Measurements from ENCODE around the gene ATE1. TPM values are rescaled to one million over a fixed set of nuclear protein-coding genes. Genes with fewer than 3 reads are reported as not detected.
"Not testable (repeated sequence)": the region's sequence is repeated elsewhere in the genome, so short reads cannot be mapped to it uniquely, and the experiment has no call there.

ATE1 gene
- total and polyA plus RNA-seq, 2 of the 4 experiments (the other 2 are of a cell fraction), result 6.4 to 27.8 TPM

GRCh38 chr10:121935702-121936101 lies 7.9 kb upstream of the ATE1 start:
- Histone ChIP-seq H2BK120ac (ENCODE audit: low read depth, low read length) (no peak overlapping the region), H3K36me3 (ENCODE audit: control insufficient read depth, insufficient read depth, low read length) (no peaks in the 10 kb centered on the region), H3K56ac (ENCODE audit: extremely low read depth, insufficient read depth, low read length) (no peak overlapping the region), H2AFZ (replicated peaks; ENCODE audit: low read length, poor library complexity) (no peak overlapping the region), H3K14ac (replicated peaks; ENCODE audit: low read depth, low read length) (no peak overlapping the region), H4K91ac (ENCODE audit: insufficient read depth, low read depth, low read length) (no peak overlapping the region), H3K4me1 (ENCODE audit: control insufficient read depth, insufficient read depth, low read length) (no peaks in the 10 kb centered on the region), H3K23ac (ENCODE audit: low read depth, low read length) (no peak overlapping the region), H3K79me1 (ENCODE audit: low read depth in 1 of 2, low read length in 2 of 2) (0 out of 4 replicates have a peak, but pooled peaks cover 0 to 6% of the 10 kb centered on the region in 2 experiments), H2AK5ac (ENCODE audit: low read depth, low read length) (no peak overlapping the region), H3K9ac (ENCODE audit: low read depth, low read length) (no peak overlapping the region), H3K9me3 (ENCODE audit: control insufficient read depth, insufficient read depth, low read length) (no peaks in the 10 kb centered on the region), H3K4me3 (ENCODE audit: insufficient read depth, low read depth, low read length) (no peak overlapping the region), H2BK5ac (ENCODE audit: low read depth, low read length, poor library complexity, severe bottlenecking) (no peak overlapping the region), H4K5ac (ENCODE audit: low read depth, low read length) (no peak overlapping the region), H2AK9ac (replicated peaks; ENCODE audit: low read depth, low read length, poor library complexity) (no peak overlapping the region), H4K8ac (ENCODE audit: low read depth in 2 of 2, low read length in 2 of 2) (no peak overlapping the region), H3K4me2 (ENCODE audit: low read depth, low read length) (no peak overlapping the region), H2BK20ac (ENCODE audit: low read depth, low read length) (no peak overlapping the region), H3K9me1 (ENCODE audit: insufficient read depth, low read length) (no peaks in the 10 kb centered on the region), H3K4ac (ENCODE audit: low read depth, low read length) (no peak overlapping the region), H3K18ac (ENCODE audit: low read depth, low read length) (no peak overlapping the region), H2BK15ac (ENCODE audit: low read depth, low read length) (no peak overlapping the region), H3K27me3 (ENCODE audit: control insufficient read depth, insufficient read depth, low read length) (no peaks in the 10 kb centered on the region), H3K27ac (ENCODE audit: insufficient read depth, low read length) (no peak overlapping the region), H4K20me1 (ENCODE audit: insufficient read depth, low read length) (no peaks in the 10 kb centered on the region)
- BruUV-seq (replicated peaks), result no TSS peak
- 80% methylated on average over 4 of the region's 7 CpGs; no CpG with 5 or more reads in 1 of the 2 experiments for WGBS, 2 experiments (ENCODE audit: extremely low coverage in 2 of 2, insufficient read length in 1 of 2)
- ChIA-PET CTCF (interaction anchor here (0.6 to 0.7 kb wide), 2 partner anchors 116 to 127 kb away, joined by 3 read pairs; no protein-coding TSS in a partner anchor), POLR2A (ENCODE audit: unreplicated experiment) (no interaction called here)
- dilution Hi-C loops (cut with HindIII; ENCODE audit: low sequenced_read_pairs, unreplicated experiment), result no loop called here
- in situ Hi-C loops (cut with MboI; ENCODE audit: low sequenced_read_pairs), result no loop called here
- ATAC-seq (ENCODE audit: low read depth) (no peak), DNase-seq (no peak)
- intact Hi-C loops (cut with micrococcal nuclease), result no loop called here
- no peak for TF ChIP-seq MXI1 (IDR thresholded peaks at IDR 0.05; ENCODE audit: borderline replicate concordance, low read depth, low read length)
- no peak for TF ChIP-seq POLR2A (IDR thresholded peaks at IDR 0.05; ENCODE audit: low read depth, low read length)
- no peak for TF ChIP-seq ELK1 (IDR thresholded peaks at IDR 0.05; ENCODE audit: borderline replicate concordance, low read depth, low read length)
- TF ChIP-seq RAD21 (IDR thresholded peaks at IDR 0.05; ENCODE audit: low read length), result no peak

- H3K36me3 ChIP-seq (ENCODE audit: control insufficient read depth, insufficient read depth, low read length); H3K4me2 ChIP-seq (ENCODE audit: low read depth, low read length); H4K91ac ChIP-seq (ENCODE audit: insufficient read depth, low read depth, low read length); H3K9me3 ChIP-seq (ENCODE audit: control insufficient read depth, insufficient read depth, low read length); H3K4ac ChIP-seq (ENCODE audit: low read depth, low read length); H2BK20ac ChIP-seq (ENCODE audit: low read depth, low read length); H3K9ac ChIP-seq (ENCODE audit: low read depth, low read length); H3K27me3 ChIP-seq (ENCODE audit: control insufficient read depth, insufficient read depth, low read length); intact Hi-C loops (cut with micrococcal nuclease); H2AFZ ChIP-seq (replicated peaks; ENCODE audit: low read length, poor library complexity); H2AK5ac ChIP-seq (ENCODE audit: low read depth, low read length); H2BK15ac ChIP-seq (ENCODE audit: low read depth, low read length); H2BK5ac ChIP-seq (ENCODE audit: low read depth, low read length, poor library complexity, severe bottlenecking); DNase-seq; H4K8ac ChIP-seq (ENCODE audit: low read depth in 2 of 2, low read length in 2 of 2); H4K20me1 ChIP-seq (ENCODE audit: insufficient read depth, low read length); H3K9me1 ChIP-seq (ENCODE audit: insufficient read depth, low read length); POLR2A ChIA-PET (ENCODE audit: unreplicated experiment); H3K18ac ChIP-seq (ENCODE audit: low read depth, low read length); H4K5ac ChIP-seq (ENCODE audit: low read depth, low read length); in situ Hi-C loops (cut with MboI; ENCODE audit: low sequenced_read_pairs); ATAC-seq (ENCODE audit: low read depth); dilution Hi-C loops (cut with HindIII; ENCODE audit: low sequenced_read_pairs, unreplicated experiment); CTCF ChIA-PET; H3K4me3 ChIP-seq (ENCODE audit: insufficient read depth, low read depth, low read length); H3K4me1 ChIP-seq (ENCODE audit: control insufficient read depth, insufficient read depth, low read length); H2BK120ac ChIP-seq (ENCODE audit: low read depth, low read length); H2AK9ac ChIP-seq (replicated peaks; ENCODE audit: low read depth, low read length, poor library complexity); H3K27ac ChIP-seq (ENCODE audit: insufficient read depth, low read length); H3K56ac ChIP-seq (ENCODE audit: extremely low read depth, insufficient read depth, low read length); BruUV-seq (replicated peaks); H3K23ac ChIP-seq (ENCODE audit: low read depth, low read length); H3K14ac ChIP-seq (replicated peaks; ENCODE audit: low read depth, low read length): not testable (repeated sequence)
- WGBS, 2 experiments (ENCODE audit: extremely low coverage in 2 of 2, insufficient read length in 1 of 2), result 100% methylated on average over 2 of the region's 11 CpGs; no CpG with 5 or more reads in 1 of the 2 experiments
- peaks cover 3 to 29% of the 10 kb centered on the region in 2 experiments; a peak in 3 of 4 replicates for H3K79me1 ChIP-seq (ENCODE audit: low read depth in 1 of 2, low read length in 2 of 2)
Measured at GRCh38 chr10:121930268-121931085, 2.6 kb upstream of the ATE1 start.
